Measurements from ENCODE around the gene EBF4. TPM values are rescaled to one million over a fixed set of nuclear protein-coding genes. Genes with fewer than 3 reads are reported as not detected.

The EBF4 gene
- total and polyA plus RNA-seq, 10 of the 15 experiments (the other 5 are each of a cell fraction or from before 2014, with no cell fraction given), result 0.13 TPM; not detected in 9

DNA sequence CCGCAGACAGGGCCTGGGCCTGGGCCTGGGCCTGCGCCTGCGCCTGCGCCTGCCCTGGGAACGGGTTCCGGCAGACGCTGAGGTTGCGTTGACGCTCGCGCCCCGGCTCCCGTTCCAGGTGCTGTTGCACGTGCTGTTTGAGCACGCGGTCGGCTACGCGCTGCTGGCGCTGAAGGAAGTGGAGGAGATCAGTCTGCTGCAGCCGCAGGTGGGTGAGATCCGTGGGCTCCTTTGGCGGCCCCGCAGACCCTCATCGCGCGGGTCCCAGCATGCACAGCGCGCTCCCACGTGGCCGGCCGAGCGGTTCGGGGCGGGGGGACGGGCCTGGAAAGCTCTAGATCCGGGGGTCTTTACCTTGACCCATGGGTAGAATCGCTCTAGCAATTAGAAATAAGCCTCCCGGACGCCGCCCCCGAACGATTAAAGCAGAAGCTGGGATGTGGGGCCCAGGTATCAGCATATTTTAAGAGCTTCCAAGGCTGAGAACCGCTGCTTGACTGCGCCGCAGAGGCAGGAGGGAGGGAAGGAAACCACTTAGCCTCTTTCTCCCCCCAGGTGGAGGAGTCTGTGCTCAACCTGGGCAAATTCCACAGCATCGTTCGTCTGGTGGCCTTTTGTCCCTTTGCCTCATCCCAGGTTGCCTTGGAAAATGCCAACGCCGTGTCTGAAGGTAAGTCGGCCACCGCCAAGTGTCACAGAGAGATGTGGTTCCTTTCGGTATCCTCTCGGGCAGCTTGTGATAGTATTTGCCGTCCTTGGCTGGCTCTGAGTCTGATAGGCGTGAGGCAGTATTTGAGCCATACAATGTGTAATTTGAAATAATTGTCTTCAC, 39.6 kb upstream of the EBF4 start (continued):
- TF ChIP-seq CTCF (IDR thresholded peaks at IDR 0.05 in 2 of 3, conservative IDR thresholded peaks at IDR 0.05 in 1 of 3; ENCODE audit: control insufficient read depth in 2 of 3, extremely low read depth in 1 of 3, insufficient read depth in 1 of 3, low read depth in 3 of 3, low read length in 3 of 3) (no peak), RBBP5 (conservative IDR thresholded peaks at IDR 0.05) (no peak), SKIL (IDR thresholded peaks at IDR 0.05; ENCODE audit: low read depth, poor library complexity, severe bottlenecking) (no peak), BHLHE40 (IDR thresholded peaks at IDR 0.05; ENCODE audit: borderline replicate concordance in 1 of 2, low read depth in 2 of 2, low read length in 1 of 2) (peak in 1 of 2 experiments; percentile 95; a peak in 2 of 4 replicates), HSF1 (IDR thresholded peaks at IDR 0.05; ENCODE audit: low read depth, low read length) (no peak), ZZZ3 (IDR thresholded peaks at IDR 0.05; ENCODE audit: control insufficient read depth, insufficient read length, low read depth) (no peak), YBX1 (IDR thresholded peaks at IDR 0.05) (no peak), ZNF207 (IDR thresholded peaks at IDR 0.05; ENCODE audit: borderline replicate concordance) (no peak), ZSCAN29 (IDR thresholded peaks at IDR 0.05) (no peak), PRDM15 (CRISPR knock-in tag; IDR thresholded peaks at IDR 0.05) (no peak), EED (IDR thresholded peaks at IDR 0.05; ENCODE audit: low read depth) (no peak), ZNF274 (IDR thresholded peaks at IDR 0.05; ENCODE audit: insufficient read depth, insufficient read length) (no peak), GABPA (IDR thresholded peaks at IDR 0.05; ENCODE audit: low read depth) (no peak), MAX (IDR thresholded peaks at IDR 0.05; ENCODE audit: low read depth, low read length) (peak; percentile 28; the same call in 1 of the 2 replicates)
- TF ChIP-seq, protein P1, sequence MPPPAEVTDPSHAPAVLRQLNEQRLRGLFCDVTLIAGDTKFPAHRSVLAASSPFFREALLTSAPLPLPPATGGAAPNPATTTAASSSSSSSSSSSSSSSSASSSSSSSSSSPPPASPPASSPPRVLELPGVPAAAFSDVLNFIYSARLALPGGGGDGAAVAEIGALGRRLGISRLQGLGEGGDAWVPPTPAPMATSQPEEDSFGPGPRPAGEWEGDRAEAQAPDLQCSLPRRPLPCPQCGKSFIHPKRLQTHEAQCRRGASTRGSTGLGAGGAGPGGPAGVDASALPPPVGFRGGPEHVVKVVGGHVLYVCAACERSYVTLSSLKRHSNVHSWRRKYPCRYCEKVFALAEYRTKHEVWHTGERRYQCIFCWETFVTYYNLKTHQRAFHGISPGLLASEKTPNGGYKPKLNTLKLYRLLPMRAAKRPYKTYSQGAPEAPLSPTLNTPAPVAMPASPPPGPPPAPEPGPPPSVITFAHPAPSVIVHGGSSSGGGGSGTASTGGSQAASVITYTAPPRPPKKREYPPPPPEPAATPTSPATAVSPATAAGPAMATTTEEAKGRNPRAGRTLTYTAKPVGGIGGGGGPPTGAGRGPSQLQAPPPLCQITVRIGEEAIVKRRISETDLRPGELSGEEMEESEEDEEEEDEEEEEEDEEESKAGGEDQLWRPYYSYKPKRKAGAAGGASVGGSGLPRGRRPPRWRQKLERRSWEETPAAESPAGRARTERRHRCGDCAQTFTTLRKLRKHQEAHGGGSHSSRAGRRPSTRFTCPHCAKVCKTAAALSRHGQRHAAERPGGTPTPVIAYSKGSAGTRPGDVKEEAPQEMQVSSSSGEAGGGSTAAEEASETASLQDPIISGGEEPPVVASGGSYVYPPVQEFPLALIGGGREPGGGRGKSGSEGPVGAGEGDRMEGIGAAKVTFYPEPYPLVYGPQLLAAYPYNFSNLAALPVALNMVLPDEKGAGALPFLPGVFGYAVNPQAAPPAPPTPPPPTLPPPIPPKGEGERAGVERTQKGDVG (CRISPR knock-in tag; IDR thresholded peaks at IDR 0.05), result no peak

All from GM12878 (cell line).